Cortex of kidney (tissue), 1 donor: Measurements from ENCODE around the gene CS.
"Not testable (repeated sequence)": the region's sequence is repeated elsewhere in the genome, so short reads cannot be mapped to it uniquely, and the experiment has no call there.

ENCODE experiments used
- DNase-seq: peaks from one replicate; lab custom pipeline; 2025; lab: John Stamatoyannopoulos, UW

CS gene

GRCh38 chr12:56299853-56300643, at the start of gene CS:
Gene CS (minus strand): TSS chr12:56300330. CDS start chr12:56300201, 129 bp downstream.
- DNase-seq = peak; percentile 54

GRCh38 chr12:56348776-56349175, 48.6 kb upstream of the CS start:
- no peak for DNase-seq

GRCh38 chr12:56347255-56347654, 47.1 kb upstream of the CS start:
- DNase-seq = not testable (repeated sequence)

DNA sequence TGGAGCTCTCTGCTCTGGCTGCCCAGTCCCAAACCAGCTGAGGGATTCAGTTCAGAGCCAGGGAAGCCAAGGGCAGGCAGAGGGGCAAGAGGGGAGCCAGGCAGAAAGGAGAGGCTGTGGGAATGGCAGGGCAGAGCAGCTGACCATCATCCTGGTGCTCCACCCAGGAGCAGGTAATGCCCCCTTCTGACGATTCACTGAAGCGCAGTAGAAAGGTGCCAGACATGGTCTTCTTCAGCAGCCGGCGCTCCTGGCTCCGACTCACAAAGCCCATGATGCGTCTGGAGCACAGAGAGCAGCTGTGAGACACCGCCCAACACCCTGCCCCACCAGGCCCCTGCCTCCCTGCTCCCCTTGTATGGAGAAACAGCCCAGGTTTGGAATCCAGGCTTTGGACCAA, 46.5 kb upstream of the CS start:
- no peak for DNase-seq

DNA sequence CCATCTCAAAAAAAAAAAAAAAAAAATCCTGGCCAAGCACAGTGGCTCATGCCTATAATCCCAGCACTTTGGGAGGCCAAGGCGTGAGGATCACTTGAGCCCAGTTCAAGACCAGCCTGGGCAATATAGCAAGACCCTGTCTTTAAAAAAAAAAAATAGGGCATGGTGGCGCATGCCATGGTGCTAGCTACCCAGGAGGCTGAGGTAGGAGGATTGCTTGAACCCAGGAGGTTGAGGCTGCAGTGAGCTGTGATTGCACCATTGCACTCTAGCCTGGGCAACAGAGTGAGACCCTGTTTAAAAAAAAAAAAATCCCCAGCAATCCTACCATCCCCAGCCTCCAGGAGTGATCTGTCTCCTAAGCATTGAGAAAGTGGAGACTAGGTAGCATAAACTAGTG, 42.2 kb upstream of the CS start:
- DNase-seq = not testable (repeated sequence)

GRCh38 chr12:56341616-56342015, 41.5 kb upstream of the CS start:
- DNase-seq = no peak

- no peak for DNase-seq
Measured at GRCh38 chr12:56339158-56339422, 39.0 kb upstream of the CS start.

DNA sequence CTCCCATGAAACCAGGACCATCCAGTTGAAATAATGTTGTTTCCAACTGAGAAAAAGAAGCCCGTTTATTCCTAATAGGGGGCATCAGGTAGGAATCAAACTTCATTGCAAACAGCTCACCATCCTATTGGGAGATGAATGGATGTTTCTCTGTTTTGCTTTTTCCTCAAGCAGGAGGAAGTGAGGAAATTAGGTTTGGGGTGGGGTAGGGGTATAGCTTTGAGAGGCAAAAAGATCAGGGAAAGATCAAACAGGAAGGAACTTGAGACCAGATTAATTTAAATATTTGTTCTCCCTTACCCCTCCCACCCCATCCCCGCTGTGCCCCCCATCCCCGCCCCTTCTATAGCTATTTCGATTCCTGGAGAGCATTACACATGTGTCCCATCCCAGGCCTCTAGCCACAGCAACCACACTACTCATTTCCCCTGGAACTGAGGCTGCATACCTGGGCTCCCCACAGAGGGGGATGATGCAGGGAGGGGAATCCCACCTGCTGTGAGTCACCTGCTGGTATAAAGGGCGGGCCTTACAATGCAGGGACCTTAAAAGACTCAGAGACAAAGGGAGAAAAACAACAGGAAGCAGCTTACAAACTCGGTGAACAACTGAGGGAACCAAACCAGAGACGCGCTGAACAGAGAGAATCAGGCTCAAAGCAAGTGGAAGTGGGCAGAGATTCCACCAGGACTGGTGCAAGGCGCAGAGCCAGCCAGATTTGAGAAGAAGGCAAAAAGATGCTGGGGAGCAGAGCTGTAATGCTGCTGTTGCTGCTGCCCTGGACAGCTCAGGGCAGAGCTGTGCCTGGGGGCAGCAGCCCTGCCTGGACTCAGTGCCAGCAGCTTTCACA, 38.4 kb upstream of the CS start, which contains the start of gene IL23A:
IL23A (plus strand) TSS at position 577 of the 850 bp plus-strand sequence; CDS start at position 738, 161 bp downstream.
- DNase-seq = no peak

DNA sequence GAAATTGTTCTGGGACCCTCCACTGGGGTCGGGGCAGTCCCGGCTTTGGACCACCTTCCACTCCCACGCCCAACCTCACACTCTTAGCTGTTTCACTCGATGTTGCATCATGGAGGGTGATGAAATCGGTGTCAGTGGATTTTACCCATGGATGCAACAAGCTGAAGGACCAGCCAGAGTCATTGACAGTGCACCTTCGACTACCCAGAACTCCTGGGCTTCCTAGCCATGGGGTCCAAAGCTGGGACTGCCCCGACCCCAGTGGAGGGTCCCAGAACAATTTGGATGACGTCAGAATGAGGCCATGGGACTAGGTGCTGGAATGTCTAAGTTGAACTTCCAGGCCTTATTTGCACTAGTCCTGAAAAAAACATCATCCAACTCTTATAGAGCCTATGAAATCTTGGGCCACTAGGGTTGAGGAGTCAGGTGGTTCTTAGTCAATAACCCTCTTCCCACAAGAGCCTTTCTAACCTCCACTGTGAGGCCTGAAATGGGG, 37.7 kb upstream of the CS start:
- DNase-seq = no peak

- DNase-seq = no peak
Measured at GRCh38 chr12:56336361-56337167, 36.4 kb upstream of the CS start.

DNA sequence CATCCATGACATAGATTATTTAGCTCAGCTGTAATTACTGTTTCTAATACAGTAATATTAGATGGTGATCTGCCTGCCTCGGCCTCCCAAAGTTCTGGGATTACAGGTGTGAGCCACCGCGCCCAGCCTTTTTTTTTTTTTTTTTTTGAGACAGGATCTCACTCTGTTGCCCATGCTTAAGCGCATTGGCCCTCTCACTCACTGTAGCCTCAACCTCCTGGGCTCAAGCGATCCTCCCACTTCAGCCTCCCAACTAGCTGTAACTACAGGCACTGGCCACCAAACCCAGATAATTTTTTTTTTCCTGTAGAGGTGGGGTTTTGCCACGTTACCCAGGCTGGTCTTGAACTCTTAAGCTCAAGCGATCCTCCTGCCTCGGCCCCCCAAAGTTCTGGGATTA, 35.4 kb upstream of the CS start:
- not testable (repeated sequence) for DNase-seq

DNA sequence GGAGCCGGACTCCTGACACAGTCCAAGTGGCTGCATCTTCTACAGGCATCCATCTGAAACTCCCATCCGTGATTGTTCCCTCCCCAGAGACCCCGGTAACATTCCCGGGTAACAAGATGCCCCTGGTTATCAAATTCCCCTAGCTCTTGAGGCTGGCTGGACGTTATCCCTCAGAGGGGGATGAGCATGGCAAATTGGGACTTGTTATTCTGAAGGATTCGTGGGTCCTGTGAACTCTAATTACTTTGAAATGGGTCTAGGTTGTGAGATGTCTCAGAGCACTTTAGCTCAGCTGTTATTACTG, 34.3 kb upstream of the CS start:
- DNase-seq = no peak

DNA sequence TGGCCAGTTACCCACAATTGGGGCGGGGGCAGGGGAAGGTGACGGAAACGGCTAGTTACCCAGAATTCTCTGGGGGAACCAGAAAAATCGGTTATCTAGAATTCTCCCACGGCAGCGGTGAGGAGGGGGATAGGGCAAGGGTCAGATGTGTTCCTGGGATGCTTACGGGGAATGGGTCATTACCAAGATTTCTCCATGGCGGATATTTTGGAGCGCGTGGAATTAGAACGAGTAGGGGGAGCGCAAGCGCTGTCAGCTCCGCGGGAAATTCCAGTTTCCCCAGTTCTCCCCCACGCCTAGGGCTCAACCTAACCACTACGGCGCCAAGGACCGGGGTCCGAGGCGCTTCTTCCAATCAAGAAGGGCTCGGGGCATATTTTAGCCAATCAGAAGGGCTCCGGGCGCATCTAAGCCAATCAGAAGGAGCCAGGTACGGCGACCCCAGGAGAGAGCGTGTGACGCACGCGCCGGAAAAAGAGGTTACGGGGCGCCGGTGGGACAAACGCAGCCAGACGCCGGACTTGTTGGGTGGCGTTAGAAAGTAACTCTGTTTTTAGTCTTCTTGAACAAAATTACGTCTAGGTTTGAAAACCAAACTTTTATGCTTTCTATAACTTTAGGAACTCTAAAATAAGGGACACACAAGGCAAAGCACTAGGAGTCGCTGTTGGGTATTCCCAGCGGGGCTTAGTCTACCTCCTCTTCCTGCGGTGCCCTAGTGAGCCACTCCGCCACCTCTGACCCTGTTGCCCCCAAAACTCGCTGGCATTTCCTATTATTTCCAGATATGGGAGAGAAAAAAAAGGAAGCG, 33.8 kb upstream of the CS start, which contains the start of gene PAN2:
PAN2 (minus strand) TSS at position 322 of the 811 bp plus-strand sequence. CDS start 906 bp downstream, outside the sequence.
- no peak for DNase-seq

DNA sequence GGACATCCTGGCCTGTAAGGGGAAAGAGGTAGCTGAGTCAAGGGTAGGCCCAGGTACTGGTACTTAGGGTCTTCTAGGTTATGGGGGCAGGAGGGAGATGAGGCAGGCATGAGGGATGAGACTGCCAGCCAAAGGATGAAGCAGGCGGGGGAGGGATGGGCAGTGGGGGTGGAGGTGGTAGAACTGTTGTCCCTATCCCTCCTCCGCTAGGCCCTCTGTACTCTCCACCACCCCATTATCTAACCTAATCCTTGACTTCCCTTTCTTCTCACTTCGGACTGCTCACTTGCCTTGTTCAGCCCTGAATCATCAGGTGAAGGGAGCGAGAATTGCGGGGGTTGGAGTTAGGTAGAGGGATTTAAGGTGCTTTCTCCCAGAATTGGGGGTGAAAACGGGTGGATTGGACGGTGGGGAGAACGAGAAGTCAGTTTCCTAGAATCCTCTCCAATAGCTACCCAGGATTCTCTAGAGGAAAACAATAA, 33.1 kb upstream of the CS start:
- no peak for DNase-seq

DNA sequence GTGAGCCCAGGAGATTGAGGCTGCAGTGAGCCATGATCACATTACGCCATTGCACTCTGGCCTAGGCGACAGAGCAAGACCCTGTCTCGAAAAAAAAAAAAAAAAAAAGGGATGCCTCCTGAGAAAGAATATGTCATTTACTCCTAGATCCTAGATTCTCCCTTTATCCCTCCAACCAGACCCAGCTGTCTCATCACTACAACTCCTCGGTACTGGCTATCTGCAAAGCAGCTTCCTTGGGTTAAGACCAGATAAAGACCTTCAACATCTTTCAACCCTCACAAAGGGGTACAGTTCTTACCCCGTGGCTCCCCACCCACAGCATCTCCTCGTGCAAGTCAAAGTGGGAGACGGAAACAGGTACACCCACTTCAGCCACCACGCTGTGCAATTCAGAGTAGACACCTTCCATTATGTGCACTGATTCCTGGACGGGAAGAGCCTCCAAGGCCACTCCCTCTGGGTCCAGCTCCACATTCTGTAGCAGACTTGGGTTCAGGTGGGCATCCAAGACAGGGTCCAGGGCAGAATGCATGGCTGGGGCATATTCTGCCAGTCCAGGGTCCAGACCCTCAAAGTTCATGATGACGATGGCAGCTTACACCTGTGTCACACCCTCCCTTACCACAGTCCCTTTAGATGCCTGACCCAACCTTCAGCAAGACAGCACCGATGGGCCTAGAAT, 32.5 kb upstream of the CS start:
- no peak for DNase-seq

- DNase-seq = no peak
Measured at GRCh38 chr12:56330936-56331490, 30.9 kb upstream of the CS start.

DNA sequence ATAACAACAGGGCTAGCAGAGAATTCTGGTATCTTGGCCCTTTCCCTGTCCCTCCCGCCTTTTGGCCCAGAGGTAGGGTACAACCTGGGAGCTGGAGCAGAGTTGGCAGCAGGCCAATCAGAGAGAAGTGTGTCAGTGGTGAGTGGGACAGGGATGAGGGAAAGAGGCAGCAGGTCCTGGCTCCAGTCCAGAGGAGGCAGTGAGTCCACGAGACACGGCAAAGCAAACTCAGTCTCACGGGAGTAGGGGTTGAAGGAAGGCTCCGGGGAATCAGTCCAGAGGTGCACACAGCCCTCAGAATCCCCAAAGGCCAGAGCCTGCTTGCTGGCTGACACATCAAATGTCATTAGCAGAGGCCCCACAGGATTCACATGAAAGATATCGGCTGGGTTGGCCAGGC, 26.4 kb upstream of the CS start:
- DNase-seq = no peak

DNA sequence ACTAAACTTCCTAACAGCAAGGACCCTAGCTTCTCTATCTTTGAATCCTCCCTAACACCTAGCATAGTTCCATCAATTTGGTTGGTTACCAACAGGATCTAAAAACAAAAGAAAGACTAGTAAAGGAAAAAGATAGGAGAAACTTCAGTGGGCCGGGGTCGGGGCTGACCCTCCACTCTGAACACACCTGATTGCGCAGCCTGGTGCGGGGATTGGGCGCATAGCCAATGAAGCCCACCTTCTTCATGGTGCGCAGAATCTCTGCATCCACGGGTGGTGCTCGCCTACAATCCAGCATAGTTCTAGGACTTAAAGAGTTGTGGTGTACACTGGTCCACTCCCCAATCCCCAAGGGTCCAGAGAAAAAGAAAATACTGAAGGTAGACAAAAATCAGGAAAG, 26.0 kb upstream of the CS start:
- no peak for DNase-seq

- no peak for DNase-seq
Measured at GRCh38 chr12:56324206-56324605, 24.1 kb upstream of the CS start.

- DNase-seq = not testable (repeated sequence)
Measured at GRCh38 chr12:56321610-56322009, 21.5 kb upstream of the CS start.
